Smooth muscle cell (in vitro differentiated cells): ENCODE results near the gene SEMA5B. TPM values are rescaled to one million over a fixed set of nuclear protein-coding genes. Genes with fewer than 3 reads are reported as not detected.

Experiments used
- DNase-seq: peaks from one replicate; lab custom pipeline; 2025; ENCODE audit not compliant: unreplicated experiment; lab: John Stamatoyannopoulos, UW
- H2AFZ ChIP-seq: fragments of 200-600 bp; sonication (generic); 2 replicates; pipeline ENCODE4 v1.6.0; 2016; ENCODE audit warnings: antibody characterized with exemption, low read depth, mild to moderate bottlenecking
- H3F3A ChIP-seq: fragments of 200-600 bp; sonication (generic); 2 replicates; pipeline ENCODE4 v1.6.0; 2017; ENCODE audit warnings: antibody characterized with exemption, low read depth
- H3K27ac ChIP-seq: fragments of 200-600 bp; sonication (generic); 2 replicates; pipeline ENCODE4 v1.5.1; 2016; ENCODE audit warnings: low read depth, mild to moderate bottlenecking
- H3K27me3 ChIP-seq: fragments of 200-600 bp; sonication (generic); 2 replicates; pipeline ENCODE4 v1.6.1; 2016; ENCODE audit warnings: low read depth, mild to moderate bottlenecking
- H3K36me3 ChIP-seq: fragments of 200-600 bp; sonication (generic); 2 replicates; pipeline ENCODE4 v1.5.1; 2016; ENCODE audit warnings: low read depth
- H3K4me1 ChIP-seq: fragments of 200-600 bp; sonication (generic); 2 replicates; pipeline ENCODE4 v1.5.1; 2016; ENCODE audit warnings: low read depth
- H3K4me2 ChIP-seq: fragments of 200-600 bp; sonication (generic); 2 replicates; pipeline ENCODE4 v1.6.0; 2016; ENCODE audit warnings: mild to moderate bottlenecking
- H3K4me3 ChIP-seq: fragments of 200-600 bp; sonication (generic); 2 replicates; pipeline ENCODE4 v1.5.1; 2016; ENCODE audit warnings: mild to moderate bottlenecking
- H3K79me2 ChIP-seq: fragments of 200-600 bp; sonication (generic); 2 replicates; pipeline ENCODE4 v1.6.0; 2016; ENCODE audit warnings: low read depth, mild to moderate bottlenecking
- H3K9ac ChIP-seq: fragments of 200-600 bp; sonication (generic); 2 replicates; pipeline ENCODE4 v1.6.0; 2016; ENCODE audit warnings: low read depth
- H3K9me3 ChIP-seq: fragments of 200-600 bp; sonication (generic); replicated peaks from 2 replicates; pipeline ENCODE4 v1.5.1; 2016; ENCODE audit warnings: low read depth
- H4K20me1 ChIP-seq: fragments of 200-600 bp; sonication (generic); 2 replicates; pipeline ENCODE4 v1.6.0; 2016; ENCODE audit warnings: low read depth
- WGBS: methylation state at CpG from one replicate; pipeline ENCODE4 v1.1.7; 2016; ENCODE audit warnings: low lambda C conversion rate; 5-methylcytosine and 5-hydroxymethylcytosine counted together
- polyA plus RNA-seq: library from polyadenylated mRNA; unstranded; fragments of >200 nt; fragmentation: Nextera tagmentation; extraction: Ambion mirVana; gene quantifications from 2 replicates; pipeline ENCODE4 v1.2.1, GENCODE V29; 2016
- total RNA-seq: library from RNA; depleted of rRNA; stranded (reverse); fragments of >200 nt; gene quantifications from 2 replicates; pipeline ENCODE4 v1.2.3, GENCODE V29; 2014
- TF ChIP-seq, protein P1 (sequence below): fragments of 200-600 bp; sonication (generic); IDR thresholded peaks from 2 replicates; pipeline ENCODE4 v1.5.1; 2017; ENCODE audit warnings: borderline replicate concordance, mild to moderate bottlenecking, antibody characterized with exemption; ENCODE audit not compliant: insufficient read depth, poor library complexity, severe bottlenecking

SEMA5B gene
- total and polyA plus RNA-seq, 2 experiments from 2014 or later: not detected

DNA sequence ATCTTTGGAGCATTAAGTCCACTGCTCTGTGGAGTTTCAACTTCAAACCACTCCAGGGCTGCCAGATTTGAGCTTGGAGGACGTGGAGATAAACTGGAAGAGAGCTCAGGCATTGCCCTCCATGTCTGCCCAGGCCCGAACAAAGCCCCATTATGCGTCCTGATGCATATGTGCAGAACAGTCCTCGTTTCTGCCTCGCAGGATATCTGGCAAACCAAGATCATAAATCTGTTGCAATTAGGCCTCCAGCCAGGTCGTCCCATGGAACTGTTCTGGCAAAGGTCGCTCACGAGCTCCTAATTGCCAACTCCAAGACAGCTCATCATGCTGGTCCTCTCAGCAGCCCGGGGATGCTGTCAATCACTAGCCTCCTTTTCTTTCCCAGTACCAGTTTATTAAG is 91.2 kb downstream of the SEMA5B start:
- TF ChIP-seq, protein P1, sequence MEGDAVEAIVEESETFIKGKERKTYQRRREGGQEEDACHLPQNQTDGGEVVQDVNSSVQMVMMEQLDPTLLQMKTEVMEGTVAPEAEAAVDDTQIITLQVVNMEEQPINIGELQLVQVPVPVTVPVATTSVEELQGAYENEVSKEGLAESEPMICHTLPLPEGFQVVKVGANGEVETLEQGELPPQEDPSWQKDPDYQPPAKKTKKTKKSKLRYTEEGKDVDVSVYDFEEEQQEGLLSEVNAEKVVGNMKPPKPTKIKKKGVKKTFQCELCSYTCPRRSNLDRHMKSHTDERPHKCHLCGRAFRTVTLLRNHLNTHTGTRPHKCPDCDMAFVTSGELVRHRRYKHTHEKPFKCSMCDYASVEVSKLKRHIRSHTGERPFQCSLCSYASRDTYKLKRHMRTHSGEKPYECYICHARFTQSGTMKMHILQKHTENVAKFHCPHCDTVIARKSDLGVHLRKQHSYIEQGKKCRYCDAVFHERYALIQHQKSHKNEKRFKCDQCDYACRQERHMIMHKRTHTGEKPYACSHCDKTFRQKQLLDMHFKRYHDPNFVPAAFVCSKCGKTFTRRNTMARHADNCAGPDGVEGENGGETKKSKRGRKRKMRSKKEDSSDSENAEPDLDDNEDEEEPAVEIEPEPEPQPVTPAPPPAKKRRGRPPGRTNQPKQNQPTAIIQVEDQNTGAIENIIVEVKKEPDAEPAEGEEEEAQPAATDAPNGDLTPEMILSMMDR: no peak
- whole genome bisulfite sequencing: 31% methylated on average over 9 of the region's 9 CpGs

DNA sequence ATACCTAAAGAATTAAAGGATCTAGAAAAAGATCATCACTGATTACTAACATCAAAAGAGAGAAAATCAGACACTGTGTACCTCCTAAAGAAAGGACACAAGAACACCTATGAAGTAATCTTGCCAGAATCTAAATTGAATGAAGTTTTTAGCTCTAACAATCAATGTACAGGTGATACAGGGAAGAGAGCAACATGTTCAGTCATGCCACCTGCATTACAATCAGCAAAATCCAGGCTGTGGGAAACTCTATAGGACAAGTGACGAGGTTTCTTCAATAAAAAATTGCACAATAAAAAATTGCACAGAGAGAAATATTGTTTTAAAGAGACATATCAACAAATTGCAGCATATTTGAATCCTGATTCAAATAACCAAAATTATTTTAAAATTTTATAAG is 93.3 kb downstream of the SEMA5B start:
- whole genome bisulfite sequencing: 79% methylated on average over 1 of the region's 1 CpG
- no peaks in the 10 kb centered on the region for H3K36me3 ChIP-seq
- no peak overlapping the region for H3K4me2 ChIP-seq
- no peak overlapping the region for H3K4me3 ChIP-seq
- no peak overlapping the region for H3K27ac ChIP-seq
- TF ChIP-seq, protein P1: no peak
- H3K4me1 ChIP-seq: no peaks in the 10 kb centered on the region
- no peaks in the 10 kb centered on the region for H3K79me2 ChIP-seq
- H4K20me1 ChIP-seq: no peaks in the 10 kb centered on the region
- no peak overlapping the region for H2AFZ ChIP-seq
- no peaks in the 10 kb centered on the region for H3K27me3 ChIP-seq
- H3K9ac ChIP-seq: no peak overlapping the region
- no peaks in the 10 kb centered on the region for H3F3A ChIP-seq
- H3K9me3 ChIP-seq: no peaks in the 10 kb centered on the region
- no peak for DNase-seq

More for the DNA sequence above, 91.2 kb downstream of the SEMA5B start:
- H4K20me1 ChIP-seq: no peaks in the 10 kb centered on the region
- no peak overlapping the region for H3K27ac ChIP-seq
- H2AFZ ChIP-seq: no peak overlapping the region
- no peaks in the 10 kb centered on the region for H3K79me2 ChIP-seq
- H3K9me3 ChIP-seq: no peaks in the 10 kb centered on the region
- no peak overlapping the region for H3K4me3 ChIP-seq
- H3K27me3 ChIP-seq: no peaks in the 10 kb centered on the region
- no peaks in the 10 kb centered on the region for H3F3A ChIP-seq
- no peak overlapping the region for H3K9ac ChIP-seq
- no peaks in the 10 kb centered on the region for H3K36me3 ChIP-seq
- H3K4me2 ChIP-seq: no peak overlapping the region
- DNase-seq: no peak
- no peaks in the 10 kb centered on the region for H3K4me1 ChIP-seq

DNA sequence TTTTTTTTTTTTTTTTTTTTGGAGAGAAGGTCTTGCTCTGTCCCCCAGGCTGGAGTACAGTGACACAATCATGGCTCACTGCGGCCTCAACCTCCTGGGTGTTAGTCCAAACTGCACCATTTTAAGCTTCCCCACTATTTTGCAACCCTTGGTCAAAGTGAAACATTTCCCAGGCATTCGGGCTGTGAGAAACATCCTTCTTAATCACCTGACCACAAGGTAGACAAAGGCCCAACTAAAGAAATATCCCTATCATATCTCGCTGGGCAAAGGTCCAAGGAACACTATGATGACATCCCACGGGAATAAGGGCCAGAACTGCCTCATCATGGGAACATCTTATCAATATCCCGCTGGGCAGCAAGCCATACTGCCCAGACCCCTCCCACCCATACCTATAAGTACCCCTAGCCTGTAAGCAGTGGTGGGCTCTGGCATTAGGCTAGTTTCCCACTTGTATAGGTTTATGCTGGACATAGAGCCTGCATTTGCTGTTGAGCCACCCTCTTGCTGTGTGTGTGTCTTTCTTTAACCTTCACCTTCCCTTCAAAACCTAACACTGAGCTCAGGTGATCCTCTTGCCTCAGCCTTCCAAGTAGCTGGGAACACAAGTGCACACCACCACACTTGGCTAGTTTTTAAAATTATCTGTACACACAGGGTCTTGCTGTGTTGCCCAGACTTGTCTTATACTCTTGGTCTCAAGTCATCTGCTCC is 95.2 kb downstream of the SEMA5B start:
- H3K4me2 ChIP-seq: no peak overlapping the region
- H3F3A ChIP-seq: no peaks in the 10 kb centered on the region
- no peaks in the 10 kb centered on the region for H3K36me3 ChIP-seq
- DNase-seq: no peak
- no peaks in the 10 kb centered on the region for H3K4me1 ChIP-seq
- no peaks in the 10 kb centered on the region for H3K79me2 ChIP-seq
- WGBS: 76% methylated on average over 5 of the region's 5 CpGs
- H3K9me3 ChIP-seq: no peaks in the 10 kb centered on the region
- peak overlapping the region; percentile 30 for H3K27ac ChIP-seq
- no peak overlapping the region for H3K9ac ChIP-seq
- H4K20me1 ChIP-seq: no peaks in the 10 kb centered on the region
- H2AFZ ChIP-seq: no peak overlapping the region
- TF ChIP-seq, protein P1: no peak
- no peaks in the 10 kb centered on the region for H3K27me3 ChIP-seq
- H3K4me3 ChIP-seq: no peak overlapping the region

DNA sequence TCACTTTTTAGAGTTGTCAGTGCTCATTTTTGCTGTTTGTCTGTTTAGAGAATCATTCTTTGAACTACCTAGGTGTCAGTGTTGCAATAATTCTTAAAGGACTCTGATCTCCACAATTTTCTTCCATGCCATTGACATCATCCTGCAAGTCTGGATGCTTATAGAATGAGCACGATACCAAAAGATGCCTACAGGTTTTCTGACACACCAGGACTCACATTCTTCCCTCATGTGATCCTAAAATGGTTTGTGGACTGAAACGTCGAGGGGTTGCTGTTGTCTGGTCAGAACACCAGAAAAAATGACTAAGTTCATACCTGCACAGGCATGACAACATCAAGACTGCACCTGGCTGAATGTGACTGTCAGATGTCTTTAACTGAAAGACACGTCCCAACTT is 95.9 kb downstream of the SEMA5B start:
- H3K36me3 ChIP-seq: no peaks in the 10 kb centered on the region
- WGBS: 70% methylated on average over 4 of the region's 4 CpGs
- H3K79me2 ChIP-seq: no peaks in the 10 kb centered on the region
- TF ChIP-seq, protein P1: no peak
- H3K9me3 ChIP-seq: no peaks in the 10 kb centered on the region
- no peaks in the 10 kb centered on the region for H3F3A ChIP-seq
- H3K4me2 ChIP-seq: no peak overlapping the region
- DNase-seq: no peak
- no peaks in the 10 kb centered on the region for H3K4me1 ChIP-seq
- H3K27ac ChIP-seq: peak overlapping the region; percentile 30
- no peak overlapping the region for H3K4me3 ChIP-seq
- H2AFZ ChIP-seq: no peak overlapping the region
- H3K27me3 ChIP-seq: no peaks in the 10 kb centered on the region
- no peak overlapping the region for H3K9ac ChIP-seq
- no peaks in the 10 kb centered on the region for H4K20me1 ChIP-seq
